ENCODE results near the gene DPP10. TPM values are rescaled to one million over a fixed set of nuclear protein-coding genes. Genes with fewer than 3 reads are reported as not detected.

Gene DPP10
- total and polyA plus RNA-seq, 9 donors: 0.26 to 2.1 (median 0.83) TPM

DNA sequence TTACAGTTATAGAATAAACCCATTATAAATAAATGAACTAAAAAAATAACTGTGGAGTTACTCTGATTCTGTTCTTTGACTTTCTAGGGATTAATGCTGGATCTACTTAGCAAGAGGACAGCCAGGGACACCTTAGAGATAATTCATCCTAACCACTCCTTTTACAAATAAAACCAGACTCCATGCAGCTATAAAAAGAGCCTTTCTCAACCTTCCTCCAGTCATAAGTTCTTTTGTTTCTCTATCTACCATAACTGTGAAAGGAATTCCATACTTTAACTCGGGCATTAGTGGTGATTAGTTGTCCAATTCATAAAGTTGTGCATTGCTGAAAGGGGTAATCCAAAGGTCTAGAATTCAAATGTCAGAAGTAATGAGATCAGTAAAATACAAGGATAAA, 682.4 kb downstream of the DPP10 start:
- no peak for DNase-seq
- Histone ChIP-seq H3K27me3 (ENCODE audit: control insufficient read depth, insufficient read depth, low read length) (no peaks in the 10 kb centered on the region), H3K4me1 (ENCODE audit: control insufficient read depth, insufficient read depth, low read length) (no peaks in the 10 kb centered on the region), H3K36me3 (ENCODE audit: control insufficient read depth, insufficient read depth, low read length) (no peaks in the 10 kb centered on the region), H3K27ac (ENCODE audit: low read length) (no peak overlapping the region), H3K9me3 (replicated peaks; ENCODE audit: control insufficient read depth, low read depth, low read length) (no peaks in the 10 kb centered on the region), H3K4me3 (ENCODE audit: low read length) (no peak overlapping the region)
- WGBS (ENCODE audit: insufficient coverage): no CpG with 5 or more reads among the region's 1 CpG

DNA sequence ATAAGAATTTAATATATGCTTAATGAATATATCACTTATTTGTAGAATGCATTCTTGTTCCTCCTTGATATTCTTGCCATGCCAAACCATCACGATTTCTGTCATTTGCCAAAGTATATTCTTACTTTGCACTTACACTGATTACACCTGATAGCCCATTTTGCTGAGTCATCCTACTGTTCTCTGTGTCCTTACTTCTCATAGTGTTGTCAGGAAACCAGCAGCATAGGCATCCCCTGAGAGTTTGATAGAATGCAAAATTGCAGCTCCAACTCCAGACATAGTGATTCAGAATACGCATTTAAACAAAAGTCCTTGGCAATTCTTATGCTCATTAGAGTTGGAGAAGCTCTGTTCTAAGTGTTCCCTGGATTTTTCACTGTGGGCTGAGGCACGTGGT, 687.1 kb downstream of the DPP10 start:
- Histone ChIP-seq H3K27ac (ENCODE audit: low read length) (no peak overlapping the region), H3K9me3 (replicated peaks; ENCODE audit: control insufficient read depth, low read depth, low read length) (no peaks in the 10 kb centered on the region), H3K4me1 (ENCODE audit: control insufficient read depth, insufficient read depth, low read length) (no peaks in the 10 kb centered on the region), H3K36me3 (ENCODE audit: control insufficient read depth, insufficient read depth, low read length) (no peaks in the 10 kb centered on the region), H3K4me3 (ENCODE audit: low read length) (no peak overlapping the region), H3K27me3 (ENCODE audit: control insufficient read depth, insufficient read depth, low read length) (no peaks in the 10 kb centered on the region)
- DNase-seq: no peak
- 50% methylated on average over 2 of the region's 3 CpGs for WGBS (ENCODE audit: insufficient coverage)

DNA sequence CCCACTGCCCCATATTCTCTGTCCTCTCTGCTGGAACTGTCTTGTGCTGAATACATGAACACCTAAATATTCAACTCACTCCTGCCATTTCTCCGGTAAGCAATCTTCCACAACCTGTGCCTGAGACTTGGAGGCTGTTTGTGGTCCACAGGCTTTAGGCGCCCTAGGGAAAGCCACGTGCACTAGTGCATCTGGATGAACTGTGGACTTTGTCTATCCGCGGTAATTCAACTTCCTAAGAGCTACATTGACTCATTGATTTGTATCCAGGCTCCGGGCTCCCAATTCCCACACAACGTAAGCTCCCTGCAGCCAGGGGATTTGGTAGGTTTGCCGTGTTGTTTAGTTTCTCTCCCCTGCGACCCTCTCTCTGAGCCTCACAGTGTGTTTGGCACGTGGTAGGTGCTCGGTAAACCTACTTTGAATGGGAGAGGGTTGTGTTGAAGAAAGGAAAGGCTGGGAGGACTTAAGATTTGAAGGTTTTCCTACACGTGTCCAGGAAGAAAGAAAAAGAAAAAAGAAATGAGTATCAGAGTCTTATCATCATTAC, 718.2 kb downstream of the DPP10 start:
- no peaks in the 10 kb centered on the region for H3K36me3 ChIP-seq (ENCODE audit: control insufficient read depth, insufficient read depth, low read length)
- H3K4me1 ChIP-seq (ENCODE audit: control insufficient read depth, insufficient read depth, low read length): peaks cover 7% of the 10 kb centered on the region
- H3K27ac ChIP-seq (ENCODE audit: low read length): no peak overlapping the region
- no CpG with 5 or more reads among the region's 12 CpGs for WGBS (ENCODE audit: insufficient coverage)
- no peaks in the 10 kb centered on the region for H3K9me3 ChIP-seq (replicated peaks; ENCODE audit: control insufficient read depth, low read depth, low read length)
- peaks cover 30% of the 10 kb centered on the region for H3K27me3 ChIP-seq (ENCODE audit: control insufficient read depth, insufficient read depth, low read length)
- peak overlapping the region; percentile 22 for H3K4me3 ChIP-seq (ENCODE audit: low read length)
- no peak for DNase-seq

DNA sequence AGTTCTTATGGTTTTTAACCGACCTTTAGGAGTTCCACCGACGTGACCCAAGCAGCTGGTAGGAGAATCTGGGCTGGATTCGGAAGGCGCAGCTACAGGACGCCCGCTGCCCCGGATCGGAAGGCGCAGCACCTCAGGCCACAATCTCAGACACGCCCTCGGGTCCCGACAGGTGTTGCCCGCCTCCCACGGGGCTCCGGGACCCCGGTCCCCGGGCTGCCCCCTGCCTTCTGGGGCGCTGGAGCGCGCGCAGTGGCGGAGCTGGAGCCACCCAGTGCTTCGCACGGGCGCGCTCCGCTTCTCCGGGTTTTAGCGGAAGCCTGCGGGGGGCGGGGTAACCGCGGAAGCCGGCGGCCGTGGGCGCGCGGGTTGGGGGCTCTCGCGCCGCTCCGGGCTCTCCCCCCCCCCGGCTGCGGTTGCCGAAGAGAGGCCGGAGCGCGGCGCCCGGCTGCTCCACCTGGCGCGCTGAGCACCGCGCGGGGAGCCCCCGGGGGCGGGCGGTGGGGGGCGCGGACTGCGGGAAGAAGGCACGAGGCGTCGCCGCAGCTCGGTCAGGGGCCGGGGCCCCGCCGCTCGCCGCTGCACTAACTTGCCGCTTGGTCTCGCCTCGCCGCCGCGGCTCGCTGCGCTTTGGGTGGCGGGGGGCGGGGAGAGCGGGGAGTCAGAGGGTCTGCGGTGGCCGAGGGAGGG, 718.8 kb downstream of the DPP10 start:
- Histone ChIP-seq H3K4me3 (ENCODE audit: low read length) (peak overlapping the region; percentile 22), H3K4me1 (ENCODE audit: control insufficient read depth, insufficient read depth, low read length) (peaks cover 7% of the 10 kb centered on the region), H3K9me3 (replicated peaks; ENCODE audit: control insufficient read depth, low read depth, low read length) (no peaks in the 10 kb centered on the region), H3K27ac (ENCODE audit: low read length) (no peak overlapping the region), H3K36me3 (ENCODE audit: control insufficient read depth, insufficient read depth, low read length) (no peaks in the 10 kb centered on the region), H3K27me3 (ENCODE audit: control insufficient read depth, insufficient read depth, low read length) (peaks cover 30% of the 10 kb centered on the region)
- under 1% methylated on average over 69 of the region's 86 CpGs for WGBS (ENCODE audit: insufficient coverage)
- DNase-seq: peak; percentile 39

DNA sequence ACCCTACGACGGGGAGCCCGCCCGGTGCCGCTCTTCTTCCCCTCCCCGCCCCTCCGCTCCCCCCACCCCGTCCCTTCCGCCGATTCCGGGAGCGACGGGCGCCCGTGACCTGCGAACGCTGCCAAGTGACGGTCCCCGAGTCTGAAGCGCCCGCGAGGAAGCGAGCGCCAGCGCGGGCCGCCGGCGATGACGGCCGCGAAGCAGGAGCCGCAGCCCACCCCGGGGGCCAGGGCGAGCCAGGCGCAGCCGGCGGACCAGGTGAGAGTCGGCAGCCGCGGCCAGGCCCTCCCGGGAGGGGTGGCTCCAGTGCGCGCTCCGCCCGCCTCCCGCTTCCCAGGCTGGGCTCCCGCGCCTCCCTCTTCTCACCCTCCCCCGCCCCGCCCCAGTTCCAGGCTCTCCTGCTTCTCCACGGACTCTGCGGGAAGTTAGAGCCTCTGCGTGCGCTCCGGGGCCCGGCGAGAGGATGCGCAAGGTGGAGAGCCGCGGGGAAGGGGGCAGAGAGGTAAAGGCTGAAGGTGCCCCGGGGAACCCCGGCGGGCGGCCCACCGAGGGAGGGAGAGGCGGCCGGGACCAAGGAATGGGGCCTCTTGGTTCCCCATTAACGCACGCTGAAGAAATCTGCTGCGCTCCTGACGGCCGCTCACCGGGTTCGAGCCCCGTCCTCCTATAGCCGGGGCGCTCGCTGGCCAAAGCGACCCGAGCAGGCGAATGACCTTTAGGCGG, 719.5 kb downstream of the DPP10 start:
- Histone ChIP-seq H3K4me3 (ENCODE audit: low read length) (peak overlapping the region; percentile 8), H3K27ac (ENCODE audit: low read length) (no peak overlapping the region), H3K36me3 (ENCODE audit: control insufficient read depth, insufficient read depth, low read length) (no peaks in the 10 kb centered on the region), H3K4me1 (ENCODE audit: control insufficient read depth, insufficient read depth, low read length) (peaks cover 7% of the 10 kb centered on the region), H3K9me3 (replicated peaks; ENCODE audit: control insufficient read depth, low read depth, low read length) (no peaks in the 10 kb centered on the region), H3K27me3 (ENCODE audit: control insufficient read depth, insufficient read depth, low read length) (peaks cover 30% of the 10 kb centered on the region)
- DNase-seq: peak; percentile 15
- under 1% methylated on average over 71 of the region's 83 CpGs for WGBS (ENCODE audit: insufficient coverage)

DNA sequence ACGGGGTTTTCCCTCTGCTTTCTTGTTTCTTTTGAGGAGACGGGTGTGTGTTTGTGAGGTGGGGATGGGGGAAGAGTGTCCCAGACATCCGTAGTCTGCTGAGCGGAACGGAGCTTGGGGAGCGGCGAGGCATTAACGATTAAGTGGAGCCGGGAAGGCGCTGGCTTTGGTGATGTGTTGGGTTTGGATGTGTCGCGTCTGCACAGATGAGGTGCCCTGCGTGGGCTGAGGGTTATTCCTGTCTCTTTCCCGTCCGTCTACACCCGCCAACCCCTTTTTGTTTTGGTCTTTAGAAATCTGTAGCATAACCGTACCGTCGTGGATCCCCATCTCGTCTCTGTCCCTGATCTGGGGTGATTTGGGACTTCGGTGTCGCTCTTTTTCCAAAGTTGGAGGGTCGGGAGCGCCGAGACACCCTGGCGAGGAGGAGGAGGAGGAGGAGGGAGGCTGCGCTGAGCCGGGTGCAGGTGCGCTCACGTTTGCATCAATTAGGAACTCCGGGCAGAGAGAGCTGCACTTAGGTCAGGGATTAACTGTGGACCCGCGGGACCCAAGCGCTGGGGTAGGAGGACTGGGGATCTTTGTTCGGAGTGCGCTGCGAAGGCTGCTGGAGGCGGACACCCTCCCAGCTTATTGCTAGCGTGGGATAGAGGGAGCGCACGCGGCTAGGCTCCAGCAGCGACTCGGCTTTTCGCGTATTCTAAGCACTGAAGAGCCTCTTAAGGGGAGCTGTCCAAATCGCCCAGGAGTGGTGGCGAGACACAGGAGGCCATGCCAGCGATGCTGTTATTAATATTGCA, 720.3 kb downstream of the DPP10 start:
- DNase-seq: peak; percentile 12
- WGBS (ENCODE audit: insufficient coverage): 2% methylated on average over 38 of the region's 49 CpGs
- H3K36me3 ChIP-seq (ENCODE audit: control insufficient read depth, insufficient read depth, low read length): no peaks in the 10 kb centered on the region
- H3K4me3 ChIP-seq (ENCODE audit: low read length): no peak overlapping the region
- H3K27me3 ChIP-seq (ENCODE audit: control insufficient read depth, insufficient read depth, low read length): peaks cover 30% of the 10 kb centered on the region
- no peak overlapping the region for H3K27ac ChIP-seq (ENCODE audit: low read length)
- no peaks in the 10 kb centered on the region for H3K9me3 ChIP-seq (replicated peaks; ENCODE audit: control insufficient read depth, low read depth, low read length)
- peaks cover 7% of the 10 kb centered on the region for H3K4me1 ChIP-seq (ENCODE audit: control insufficient read depth, insufficient read depth, low read length)

DNA sequence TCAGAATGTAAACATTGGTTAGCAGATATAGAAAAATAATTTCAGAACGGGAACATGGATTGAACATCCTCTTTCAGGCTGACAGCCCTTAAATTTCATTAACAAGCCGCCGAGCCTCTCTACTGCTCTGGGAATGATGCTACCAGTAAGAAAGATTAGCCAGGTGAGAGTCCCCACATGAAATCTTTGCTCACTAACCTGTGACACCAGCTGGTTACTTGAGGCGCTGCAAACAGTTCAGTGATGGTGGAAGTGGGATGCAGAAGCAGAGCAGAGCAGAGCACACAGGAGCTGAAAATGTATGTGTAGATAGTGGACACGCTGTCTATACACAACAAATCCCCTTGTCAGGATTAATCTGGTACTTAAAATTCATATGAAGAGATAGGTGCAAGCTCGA, 721.1 kb downstream of the DPP10 start:
- Histone ChIP-seq H3K4me1 (ENCODE audit: control insufficient read depth, insufficient read depth, low read length) (peaks cover 7% of the 10 kb centered on the region), H3K9me3 (replicated peaks; ENCODE audit: control insufficient read depth, low read depth, low read length) (no peaks in the 10 kb centered on the region), H3K27ac (ENCODE audit: low read length) (no peak overlapping the region), H3K36me3 (ENCODE audit: control insufficient read depth, insufficient read depth, low read length) (no peaks in the 10 kb centered on the region), H3K27me3 (ENCODE audit: control insufficient read depth, insufficient read depth, low read length) (peaks cover 30% of the 10 kb centered on the region), H3K4me3 (ENCODE audit: low read length) (no peak overlapping the region)
- WGBS (ENCODE audit: insufficient coverage): no CpG with 5 or more reads among the region's 6 CpGs
- DNase-seq: no peak

DNA sequence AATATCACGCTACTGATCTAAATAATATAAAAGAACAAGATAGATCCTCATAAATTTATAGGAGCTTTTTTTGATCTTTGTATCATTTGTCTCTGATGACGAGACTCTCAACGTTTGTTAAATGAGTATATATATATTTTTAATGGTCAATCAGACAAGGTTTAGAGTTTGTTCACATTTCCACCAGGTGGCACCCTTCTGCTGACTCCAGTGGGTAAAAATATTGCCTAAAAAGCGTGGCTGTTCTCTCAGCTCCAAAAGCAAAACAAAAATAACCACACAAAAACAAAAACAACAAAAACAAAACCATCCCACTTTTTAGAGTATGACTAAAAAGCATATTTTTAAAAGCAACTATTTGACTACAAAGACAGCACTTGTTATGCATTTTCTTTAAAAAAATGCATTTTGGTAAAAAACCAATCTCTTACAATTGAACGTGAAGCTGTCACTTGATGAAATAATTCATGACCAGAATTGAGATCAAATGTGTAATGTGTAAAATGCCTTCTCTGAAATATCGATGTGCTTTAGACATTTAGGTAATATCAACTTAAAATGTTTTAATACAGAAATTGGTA, 723.2 kb downstream of the DPP10 start:
- peaks cover 7% of the 10 kb centered on the region for H3K4me1 ChIP-seq (ENCODE audit: control insufficient read depth, insufficient read depth, low read length)
- peaks cover 26% of the 10 kb centered on the region for H3K27me3 ChIP-seq (ENCODE audit: control insufficient read depth, insufficient read depth, low read length)
- 0% methylated on average over 1 of the region's 6 CpGs for WGBS (ENCODE audit: insufficient coverage)
- no peak overlapping the region for H3K27ac ChIP-seq (ENCODE audit: low read length)
- H3K9me3 ChIP-seq (replicated peaks; ENCODE audit: control insufficient read depth, low read depth, low read length): no peaks in the 10 kb centered on the region
- H3K36me3 ChIP-seq (ENCODE audit: control insufficient read depth, insufficient read depth, low read length): no peaks in the 10 kb centered on the region
- DNase-seq: peak; percentile 47
- H3K4me3 ChIP-seq (ENCODE audit: low read length): no peak overlapping the region

DNA sequence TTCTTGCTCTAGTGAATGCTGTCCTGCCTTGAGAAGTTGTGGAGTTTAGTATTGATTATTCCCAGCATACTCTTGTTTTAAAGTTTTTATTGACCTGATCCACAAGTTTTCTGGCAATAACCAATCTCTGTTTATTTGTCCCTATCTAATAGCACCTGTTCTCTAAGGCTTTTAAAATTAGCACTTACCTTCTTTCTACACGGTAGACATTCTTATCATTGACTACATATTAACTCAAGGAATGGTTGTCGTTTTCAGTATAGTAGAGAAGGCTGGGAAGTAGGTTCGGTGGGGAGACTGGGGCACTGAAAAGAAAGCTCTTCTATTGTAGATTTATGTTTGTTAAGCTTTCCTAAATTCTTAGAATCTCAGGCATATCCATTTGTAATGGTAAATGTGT, 726.0 kb downstream of the DPP10 start:
- no peak for DNase-seq
- Histone ChIP-seq H3K27ac (ENCODE audit: low read length) (no peak overlapping the region), H3K27me3 (ENCODE audit: control insufficient read depth, insufficient read depth, low read length) (peaks cover 5% of the 10 kb centered on the region), H3K4me3 (ENCODE audit: low read length) (no peak overlapping the region), H3K9me3 (replicated peaks; ENCODE audit: control insufficient read depth, low read depth, low read length) (no peaks in the 10 kb centered on the region), H3K4me1 (ENCODE audit: control insufficient read depth, insufficient read depth, low read length) (no peaks in the 10 kb centered on the region), H3K36me3 (ENCODE audit: control insufficient read depth, insufficient read depth, low read length) (no peaks in the 10 kb centered on the region)
- no CpG with 5 or more reads among the region's 3 CpGs for WGBS (ENCODE audit: insufficient coverage)

Data from muscle of leg (tissue), 11 donors.